Loucy (cell line): ENCODE measurements around the gene SNCA.

Experiments used
- H2AFZ ChIP-seq: fragments of 200-600 bp; sonication (generic); 2 replicates; pipeline ENCODE4 v1.6.0; 2016; ENCODE audit warnings: antibody characterized with exemption, mild to moderate bottlenecking, low read length, moderate library complexity
- H3F3A ChIP-seq: fragments of 200-600 bp; 2 replicates; pipeline ENCODE4 v1.6.0; 2016; ENCODE audit warnings: antibody characterized with exemption, low read depth, mild to moderate bottlenecking
- H3K27me3 ChIP-seq: fragments of 200-600 bp; sonication (generic); 2 replicates; pipeline ENCODE4 v1.6.1; 2014; ENCODE audit warnings: low read length, mild to moderate bottlenecking; ENCODE audit not compliant: insufficient read depth, poor library complexity, severe bottlenecking
- H3K36me3 ChIP-seq: fragments of 200-600 bp; sonication (generic); 2 replicates; pipeline ENCODE4 v1.6.1; 2016; ENCODE audit warnings: low read length; ENCODE audit not compliant: insufficient read depth
- H3K4me1 ChIP-seq: fragments of 200-600 bp; sonication (generic); 2 replicates; pipeline ENCODE4 v1.5.1; 2014; ENCODE audit warnings: low read length, mild to moderate bottlenecking; ENCODE audit not compliant: insufficient read depth, poor library complexity, severe bottlenecking
- H3K4me2 ChIP-seq: fragments of 200-600 bp; sonication (generic); 2 replicates; pipeline ENCODE4 v1.6.0; 2014; ENCODE audit warnings: antibody characterized with exemption, low read length, low read depth, mild to moderate bottlenecking; ENCODE audit not compliant: poor library complexity, severe bottlenecking
- H3K4me3 ChIP-seq: fragments of 200-600 bp; sonication (generic); 2 replicates; pipeline ENCODE4 v1.5.1; 2014; ENCODE audit warnings: low read length, mild to moderate bottlenecking, mixed read lengths; ENCODE audit not compliant: poor library complexity, severe bottlenecking
- H3K79me2 ChIP-seq: fragments of 200-600 bp; sonication (generic); 2 replicates; pipeline ENCODE4 v1.6.1; 2014; ENCODE audit warnings: low read length; ENCODE audit not compliant: insufficient read depth
- H3K9ac ChIP-seq: fragments of 200-600 bp; sonication (generic); 2 replicates; pipeline ENCODE4 v1.6.0; 2014; ENCODE audit warnings: mild to moderate bottlenecking, low read depth, low read length, moderate library complexity; ENCODE audit not compliant: poor library complexity, severe bottlenecking
- H3K9me2 ChIP-seq: fragments of 200-600 bp; sonication (generic); replicated peaks from 2 replicates; pipeline ENCODE4 v1.6.1; 2016; ENCODE audit warnings: low read depth, low read length, mixed read lengths
- H3K9me3 ChIP-seq: fragments of 200-600 bp; sonication (generic); 2 replicates; pipeline ENCODE4 v1.6.1; 2014; ENCODE audit warnings: mild to moderate bottlenecking, antibody characterized with exemption, low read length, low read depth; ENCODE audit not compliant: insufficient read depth
- H4K20me1 ChIP-seq: fragments of 200-600 bp; sonication (generic); 2 replicates; pipeline ENCODE4 v1.6.0; 2014; ENCODE audit warnings: antibody characterized with exemption, low read length, mild to moderate bottlenecking; ENCODE audit not compliant: insufficient read depth, poor library complexity, severe bottlenecking
- EZH2phosphoT487 ChIP-seq: fragments of 200-600 bp; IDR thresholded peaks from 2 replicates; pipeline ENCODE4 v1.6.1; 2018; ENCODE audit warnings: antibody characterized with exemption, mild to moderate bottlenecking, moderate library complexity, borderline replicate concordance
- TF ChIP-seq, protein P1 (sequence below): fragments of 200-600 bp; sonication (generic); conservative IDR thresholded peaks from 2 replicates; pipeline ENCODE4 v1.5.1; 2014; ENCODE audit warnings: mild to moderate bottlenecking, antibody characterized with exemption, low read length

SNCA gene

DNA sequence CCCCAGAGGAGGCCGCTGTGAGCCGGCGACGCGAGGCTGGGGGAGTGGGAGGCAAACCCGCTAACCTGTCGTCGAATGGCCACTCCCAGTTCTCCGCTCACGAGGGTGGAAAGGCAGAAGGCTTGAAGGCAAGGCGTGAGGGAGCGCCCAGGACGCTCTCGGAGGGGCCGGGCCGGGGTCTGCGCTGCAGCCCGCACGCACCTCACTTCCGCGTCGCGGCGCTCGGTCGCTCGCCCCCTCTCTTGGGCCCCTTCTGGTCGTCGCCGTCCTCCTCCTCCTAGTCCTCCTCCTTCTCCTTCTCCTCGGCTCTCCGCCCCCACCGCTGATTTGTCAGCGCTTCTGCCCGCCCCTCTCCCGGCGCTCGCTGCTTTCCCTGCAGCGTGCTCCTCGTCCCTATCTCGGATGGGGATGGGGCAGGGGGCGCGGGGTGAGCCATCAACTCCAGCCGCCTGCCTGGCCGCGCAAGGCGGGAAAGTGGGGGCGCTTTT, at the start of gene SNCA:
Gene SNCA (minus strand): TSS at position 265 of the 488 bp plus-strand sequence. CDS start 1,494 bp downstream, outside the sequence.
- Histone ChIP-seq H2AFZ (peak within 1 kb of the TSS; percentile 99), H3K27me3 (no peaks in the 10 kb centered on the region), H3K36me3 (no peaks in the 10 kb centered on the region), H3K4me3 (peak within 1 kb of the TSS; percentile 97), H3K4me1 (peaks cover 34% of the 10 kb centered on the region), H3K79me2 (peaks cover 37% of the 10 kb centered on the region), H3K9me3 (no peaks in the 10 kb centered on the region), H3F3A (no peaks in the 10 kb centered on the region), H3K9ac (peak within 1 kb of the TSS; percentile 91), H3K9me2 (no peaks in the 10 kb centered on the region), H4K20me1 (peaks cover 5% of the 10 kb centered on the region), H3K4me2 (peak within 1 kb of the TSS; percentile 71)
- TF ChIP-seq, protein P1, sequence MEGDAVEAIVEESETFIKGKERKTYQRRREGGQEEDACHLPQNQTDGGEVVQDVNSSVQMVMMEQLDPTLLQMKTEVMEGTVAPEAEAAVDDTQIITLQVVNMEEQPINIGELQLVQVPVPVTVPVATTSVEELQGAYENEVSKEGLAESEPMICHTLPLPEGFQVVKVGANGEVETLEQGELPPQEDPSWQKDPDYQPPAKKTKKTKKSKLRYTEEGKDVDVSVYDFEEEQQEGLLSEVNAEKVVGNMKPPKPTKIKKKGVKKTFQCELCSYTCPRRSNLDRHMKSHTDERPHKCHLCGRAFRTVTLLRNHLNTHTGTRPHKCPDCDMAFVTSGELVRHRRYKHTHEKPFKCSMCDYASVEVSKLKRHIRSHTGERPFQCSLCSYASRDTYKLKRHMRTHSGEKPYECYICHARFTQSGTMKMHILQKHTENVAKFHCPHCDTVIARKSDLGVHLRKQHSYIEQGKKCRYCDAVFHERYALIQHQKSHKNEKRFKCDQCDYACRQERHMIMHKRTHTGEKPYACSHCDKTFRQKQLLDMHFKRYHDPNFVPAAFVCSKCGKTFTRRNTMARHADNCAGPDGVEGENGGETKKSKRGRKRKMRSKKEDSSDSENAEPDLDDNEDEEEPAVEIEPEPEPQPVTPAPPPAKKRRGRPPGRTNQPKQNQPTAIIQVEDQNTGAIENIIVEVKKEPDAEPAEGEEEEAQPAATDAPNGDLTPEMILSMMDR: no peak
- no peak for TF ChIP-seq EZH2phosphoT487

DNA sequence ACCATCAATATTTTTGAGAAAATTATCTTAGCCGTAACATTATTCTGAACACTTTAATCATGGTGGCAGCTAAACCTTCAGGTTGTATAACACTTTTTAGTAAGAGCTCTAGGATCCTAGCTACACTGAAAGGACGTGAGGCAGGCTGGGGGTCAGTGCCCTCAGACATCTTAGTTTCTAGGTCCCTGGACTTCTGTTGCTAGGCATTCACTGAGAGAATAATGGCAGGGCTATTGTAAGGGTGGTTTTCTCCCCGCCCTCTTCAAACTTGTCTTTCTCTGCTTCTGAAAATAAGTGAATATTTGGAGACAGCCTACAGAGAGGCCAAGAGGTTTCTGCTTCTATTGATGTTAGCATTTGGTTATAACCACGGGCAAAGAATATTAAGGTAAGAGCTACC, 42.3 kb upstream of the SNCA start:
- no peaks in the 10 kb centered on the region for H3K79me2 ChIP-seq
- no peaks in the 10 kb centered on the region for H3K9me3 ChIP-seq
- H3F3A ChIP-seq: no peaks in the 10 kb centered on the region
- H4K20me1 ChIP-seq: no peaks in the 10 kb centered on the region
- no peak overlapping the region for H3K9ac ChIP-seq
- H3K36me3 ChIP-seq: no peaks in the 10 kb centered on the region
- no peak overlapping the region for H2AFZ ChIP-seq
- H3K4me3 ChIP-seq: no peak overlapping the region
- no peaks in the 10 kb centered on the region for H3K27me3 ChIP-seq
- H3K4me2 ChIP-seq: no peak overlapping the region
- H3K9me2 ChIP-seq: no peaks in the 10 kb centered on the region
- TF ChIP-seq, protein P1: no peak
- no peak for TF ChIP-seq EZH2phosphoT487
- no peaks in the 10 kb centered on the region for H3K4me1 ChIP-seq

DNA sequence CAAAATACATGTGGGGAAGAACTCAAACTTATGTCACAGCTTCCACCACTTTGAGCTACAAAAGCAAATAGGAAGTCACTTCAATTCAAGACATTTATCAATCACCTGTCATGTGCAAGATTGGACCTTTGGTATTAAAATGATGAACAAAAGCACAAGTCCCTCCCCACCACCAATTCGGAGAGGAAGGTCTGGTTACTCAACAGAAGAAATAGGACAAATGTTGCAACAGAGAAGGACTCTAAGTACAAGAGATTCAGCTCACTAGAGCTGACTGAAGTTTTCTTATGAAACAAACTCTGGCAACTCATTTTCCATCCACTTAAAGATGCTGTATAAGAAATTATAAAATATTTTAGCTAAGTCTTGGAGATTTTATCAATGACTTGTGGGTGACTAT, 41.6 kb upstream of the SNCA start:
- Histone ChIP-seq H3K4me3 (no peak overlapping the region), H2AFZ (peak overlapping the region; percentile 18)
- TF ChIP-seq, protein P1: no peak
- no peak for TF ChIP-seq EZH2phosphoT487

More for the DNA sequence above, 41.6 kb upstream of the SNCA start:
- Histone ChIP-seq H3K4me1 (no peaks in the 10 kb centered on the region), H3K9me3 (no peaks in the 10 kb centered on the region), H3K36me3 (no peaks in the 10 kb centered on the region), H4K20me1 (no peaks in the 10 kb centered on the region), H3K9me2 (no peaks in the 10 kb centered on the region), H3F3A (no peaks in the 10 kb centered on the region), H3K9ac (no peak overlapping the region), H3K4me2 (no peak overlapping the region), H3K79me2 (no peaks in the 10 kb centered on the region), H3K27me3 (no peaks in the 10 kb centered on the region)
